Measurements from ENCODE around the gene NUB1.

NUB1 gene

DNA sequence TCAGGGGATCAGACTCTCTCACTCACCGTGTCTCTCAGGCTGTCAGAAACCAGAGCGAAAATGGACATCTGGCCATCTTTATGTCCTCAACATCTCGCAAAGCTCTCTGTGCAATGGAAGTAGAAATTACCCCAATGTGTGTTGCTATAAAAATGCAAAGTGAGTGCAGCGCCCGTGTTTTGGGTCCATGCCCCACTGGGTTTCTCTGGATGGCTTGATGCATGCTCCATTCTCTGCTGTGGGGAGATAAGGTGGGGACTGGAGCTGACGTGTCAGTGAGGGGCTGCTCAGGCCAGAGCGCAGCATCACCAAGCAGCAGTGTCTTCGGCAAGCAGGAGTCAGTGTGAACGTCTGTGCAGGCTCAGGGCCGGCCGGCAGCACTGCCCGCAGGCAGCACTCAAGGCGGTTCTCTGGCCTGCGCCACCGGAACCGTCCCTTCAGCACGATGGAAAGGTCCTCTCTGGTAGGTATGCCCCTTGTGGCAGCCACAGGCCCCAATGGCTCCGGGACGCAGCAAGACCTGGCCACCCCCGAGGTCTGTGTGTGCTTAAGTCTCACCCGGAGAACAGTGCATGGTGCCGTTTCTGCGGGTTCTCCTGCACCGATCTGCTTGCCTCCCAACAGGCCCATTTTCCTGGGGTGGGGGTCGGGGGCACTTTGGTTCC, 38.1 kb downstream of the NUB1 start:
- no peak for DNase-seq

DNA sequence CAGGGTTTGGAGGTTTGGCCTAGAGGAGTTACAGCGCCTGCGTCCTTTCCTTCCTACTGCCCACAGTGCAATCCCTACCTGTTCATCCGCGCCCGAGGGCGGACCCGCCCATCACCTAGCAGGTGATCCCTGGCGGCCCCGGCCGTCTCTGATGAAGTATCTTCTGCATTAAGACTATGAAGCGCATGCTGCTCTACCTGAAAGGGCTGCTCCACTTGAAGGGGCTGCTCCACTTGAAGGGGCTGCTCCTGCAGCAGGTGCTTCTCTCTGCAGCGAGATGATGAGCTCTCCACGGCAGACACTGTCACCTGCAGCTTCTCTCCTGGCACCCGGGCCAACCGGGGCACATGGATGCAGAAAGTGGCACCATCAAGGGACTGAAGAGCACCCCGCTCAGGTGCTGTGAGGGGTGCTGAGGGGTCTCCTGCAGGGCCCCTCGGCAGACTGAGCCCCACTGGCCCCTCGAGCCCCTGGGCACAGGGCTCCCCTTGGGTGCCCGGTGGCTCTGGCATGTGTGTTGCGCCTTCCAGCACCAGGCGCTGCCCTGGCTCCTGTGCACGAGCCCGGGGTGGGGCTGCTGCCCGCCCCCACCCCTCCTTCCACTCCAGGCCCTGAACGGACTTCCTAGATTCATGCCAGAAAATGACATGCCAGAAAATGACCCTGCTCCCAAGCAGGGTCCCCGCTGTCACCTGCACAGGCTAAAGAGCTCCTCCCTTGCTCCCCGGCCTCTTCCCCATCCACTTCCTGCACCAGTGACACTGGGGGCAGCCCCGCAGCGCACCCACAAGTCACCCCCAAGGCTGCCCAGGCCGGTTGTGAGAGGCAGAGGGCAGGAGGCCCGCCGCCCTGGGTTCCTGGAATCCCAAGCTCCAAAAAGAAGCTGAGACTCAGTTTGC, 38.8 kb downstream of the NUB1 start:
- DNase-seq, result no peak

DNA sequence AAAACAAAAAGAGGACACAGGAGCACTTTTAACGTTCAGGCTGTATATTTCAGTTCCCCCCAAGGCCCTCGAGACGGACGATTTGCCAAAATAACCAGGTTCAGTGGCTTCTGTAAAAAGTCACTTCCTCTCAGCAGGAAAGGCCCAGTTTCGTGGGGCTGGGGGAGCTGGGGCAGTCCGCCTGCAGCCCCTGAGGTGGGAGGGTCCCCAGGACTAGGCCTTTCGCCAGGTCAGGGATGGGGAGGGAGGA, 39.4 kb downstream of the NUB1 start:
- no peak for DNase-seq

DNA sequence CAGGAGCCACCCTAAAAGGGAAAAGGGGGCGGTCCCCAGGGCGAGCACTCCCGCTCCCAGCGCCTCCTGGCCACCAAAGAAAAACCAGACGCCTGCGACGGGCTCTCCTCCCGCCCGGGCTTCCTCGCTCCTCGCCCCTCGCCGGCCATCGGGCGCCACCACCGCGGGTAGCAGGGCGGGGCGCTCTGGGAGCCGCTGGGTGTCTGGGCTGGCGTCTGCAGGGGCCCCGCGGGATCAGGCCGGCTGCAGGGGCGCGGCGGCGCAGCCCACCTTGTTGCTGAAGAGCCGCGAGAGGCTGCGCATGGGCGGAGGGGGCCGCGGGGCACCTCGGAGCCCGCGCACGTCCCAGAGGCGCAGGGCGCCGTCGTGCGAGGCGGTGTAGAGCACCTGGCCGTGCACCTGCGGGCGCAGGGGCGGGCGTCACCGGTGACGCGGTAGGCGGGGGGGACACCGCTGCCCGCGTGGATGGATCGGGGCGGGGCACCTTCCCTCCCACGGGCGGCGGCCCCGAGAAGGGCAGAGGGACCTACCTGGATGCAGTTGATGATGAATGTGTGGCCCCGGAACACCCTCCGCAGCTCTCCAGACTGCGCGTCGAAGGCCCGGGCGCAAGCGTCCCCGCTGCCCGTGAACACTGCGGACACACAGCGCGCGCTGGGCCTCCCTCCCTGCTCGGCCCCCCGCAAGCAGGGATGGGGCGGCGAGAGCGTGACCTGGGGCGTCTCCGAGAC, 39.9 kb downstream of the NUB1 start:
- peak; percentile 55 for DNase-seq

DNA sequence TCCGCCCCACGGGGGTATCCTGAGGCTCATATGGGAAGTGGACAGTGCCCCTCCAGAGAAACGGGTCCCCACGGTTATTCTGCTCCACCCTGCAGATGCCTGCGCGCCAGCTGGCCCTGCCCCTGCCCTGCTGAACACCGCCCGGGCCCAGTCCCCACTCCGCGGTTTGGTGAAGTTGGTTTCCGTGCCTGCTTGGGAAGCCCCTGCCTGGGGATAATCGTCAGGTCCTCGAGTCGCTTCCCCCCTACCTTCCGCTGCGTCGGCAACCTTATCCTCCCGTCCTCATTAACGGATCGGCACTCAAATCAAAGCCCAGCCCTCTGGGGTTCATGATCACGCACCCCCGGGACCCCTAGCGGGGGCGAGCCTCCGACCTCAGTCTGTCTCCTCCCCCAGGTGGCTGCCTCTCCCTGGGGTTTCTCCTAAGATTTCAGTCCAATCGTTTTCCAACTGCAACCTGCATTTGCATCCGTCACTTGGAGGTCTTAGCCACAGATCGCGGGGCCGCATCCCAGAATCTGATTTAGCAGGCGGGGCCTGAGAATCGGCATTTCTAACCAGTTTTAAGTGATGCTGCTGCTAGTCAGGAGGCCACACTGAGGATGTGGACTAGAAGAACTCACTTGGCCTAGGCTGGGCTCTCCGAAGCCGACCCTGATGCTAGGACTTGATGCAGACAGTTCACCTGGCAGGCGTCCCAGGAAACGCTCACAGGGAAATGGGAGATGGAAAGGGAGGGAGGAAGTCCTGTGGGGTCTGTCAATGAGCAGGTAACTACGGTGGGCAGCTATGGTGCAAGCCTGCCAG, 40.7 kb downstream of the NUB1 start:
- peak; percentile 18 for DNase-seq

DNA sequence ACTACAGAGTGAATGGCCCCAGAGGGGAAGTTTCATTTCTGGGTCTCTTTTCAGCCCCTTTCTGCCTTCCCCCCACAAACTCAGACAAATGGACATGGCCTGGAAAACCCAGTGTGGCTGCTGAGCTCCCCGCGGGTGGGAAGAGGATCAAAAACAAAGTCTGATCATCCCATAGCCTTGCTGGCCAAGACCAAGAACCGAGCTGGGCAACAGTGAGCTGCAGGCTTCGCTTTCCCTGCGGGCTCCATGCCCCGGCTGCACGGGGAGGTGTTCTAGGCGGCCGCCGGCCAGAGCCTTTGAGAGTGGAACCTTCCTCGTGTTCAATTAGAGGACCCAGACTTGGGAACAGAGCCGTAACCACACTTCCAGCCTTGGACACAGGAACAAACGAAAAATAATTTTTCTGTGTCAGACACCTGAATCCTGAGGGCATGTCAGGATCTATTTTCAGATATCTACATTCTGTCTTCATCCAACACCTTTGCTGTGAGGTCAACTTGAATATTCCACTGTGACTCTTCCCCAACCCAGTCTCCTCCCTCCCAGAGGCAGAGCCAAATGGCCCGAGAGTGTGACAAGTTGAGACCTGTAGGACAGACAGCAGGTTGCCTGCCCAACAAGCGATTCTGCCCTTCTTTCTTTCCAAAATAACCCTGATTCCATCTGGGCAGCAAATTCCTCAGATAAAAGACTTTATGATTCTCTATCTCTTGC, 42.2 kb downstream of the NUB1 start:
- no peak for DNase-seq

DNA sequence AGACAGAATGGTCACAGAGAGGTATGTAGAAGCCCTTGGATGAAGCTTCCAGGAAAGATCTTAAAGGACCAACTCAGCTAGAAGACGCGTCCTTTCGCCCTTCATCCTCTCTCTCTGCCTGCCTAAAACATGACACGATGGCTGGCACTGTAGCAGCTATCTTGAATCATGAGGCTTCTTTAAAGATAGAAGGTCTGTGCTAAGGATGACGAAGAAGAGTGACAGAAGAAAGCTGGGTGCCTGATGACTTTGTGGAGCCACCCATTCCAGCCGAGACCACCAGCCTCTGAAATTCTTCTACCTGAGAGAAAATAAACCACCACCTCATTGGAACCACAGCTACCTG, 42.7 kb downstream of the NUB1 start:
- no peak for DNase-seq

DNA sequence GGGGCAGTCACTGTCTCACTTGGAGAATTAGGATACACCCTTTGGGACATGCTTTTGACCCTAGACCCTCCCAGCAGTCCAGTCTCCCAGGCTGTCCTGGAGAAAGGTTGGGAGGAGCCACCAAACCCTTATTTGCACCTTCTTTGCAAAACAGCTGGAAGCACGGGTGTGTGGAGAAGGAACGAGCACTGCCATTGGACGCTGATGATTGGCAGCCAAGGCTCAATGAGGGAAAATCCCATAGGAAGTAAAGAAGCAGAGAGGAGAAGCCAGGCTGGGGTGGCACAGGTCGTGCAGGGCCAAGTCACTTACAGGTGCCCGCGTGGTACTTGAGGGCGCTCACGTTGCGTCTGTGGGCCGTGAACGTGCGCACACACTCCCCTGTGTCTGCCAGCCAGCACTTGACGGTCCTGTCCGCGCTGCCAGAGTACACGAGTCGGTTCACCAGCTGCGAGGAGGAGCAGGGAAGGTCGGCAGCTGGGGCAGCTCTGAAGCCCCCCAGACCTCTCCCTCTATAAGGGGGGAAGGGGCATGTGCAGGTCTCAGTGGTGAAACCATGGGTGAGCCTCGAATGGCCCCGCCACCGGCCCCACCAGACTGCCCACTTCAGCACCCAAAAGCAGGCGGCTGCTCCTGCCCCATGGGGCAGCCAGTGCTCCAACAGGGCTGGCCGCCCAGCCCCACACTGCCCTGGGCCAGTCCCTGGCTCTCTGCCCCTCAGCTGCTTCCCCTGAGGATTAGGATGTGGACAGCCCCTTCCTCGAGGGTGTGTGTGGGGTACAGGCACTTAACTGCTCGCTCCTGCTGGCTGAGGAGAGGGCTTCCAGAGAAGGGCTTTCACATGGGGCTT, 43.4 kb downstream of the NUB1 start:
- DNase-seq, result no peak

DNA sequence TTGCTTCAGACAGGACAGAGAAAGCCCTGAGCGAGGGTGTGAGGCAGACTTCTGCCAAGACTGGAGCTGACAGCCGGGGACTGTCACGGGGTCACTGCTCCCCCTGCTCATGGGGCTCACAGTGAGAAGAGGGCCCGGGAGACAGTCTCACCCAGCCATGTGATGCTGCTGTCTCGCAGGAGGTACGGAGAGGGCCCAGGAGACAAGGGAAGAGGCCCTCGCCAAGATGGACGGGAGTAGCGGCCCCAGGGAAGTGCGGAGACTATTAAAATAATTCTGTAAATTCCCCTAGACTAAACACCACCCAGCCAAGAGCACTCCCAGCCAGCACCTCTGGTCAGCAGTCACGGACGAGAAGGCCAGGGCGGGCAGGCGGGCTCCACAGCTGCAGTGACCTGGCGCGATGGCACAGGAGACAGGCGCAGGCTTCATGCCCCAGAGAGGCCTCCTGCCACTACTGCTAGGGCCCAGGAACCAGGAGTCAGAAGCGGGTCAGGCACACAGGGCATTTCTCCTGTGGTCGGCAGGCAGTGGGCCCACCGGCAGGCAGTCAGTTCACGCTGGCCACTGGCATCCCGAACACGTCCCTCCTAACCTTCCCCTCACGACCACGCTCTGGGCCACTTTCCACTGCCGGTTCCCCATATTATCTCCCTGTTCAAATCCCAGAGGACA, 44.2 kb downstream of the NUB1 start:
- DNase-seq, result no peak

DNA sequence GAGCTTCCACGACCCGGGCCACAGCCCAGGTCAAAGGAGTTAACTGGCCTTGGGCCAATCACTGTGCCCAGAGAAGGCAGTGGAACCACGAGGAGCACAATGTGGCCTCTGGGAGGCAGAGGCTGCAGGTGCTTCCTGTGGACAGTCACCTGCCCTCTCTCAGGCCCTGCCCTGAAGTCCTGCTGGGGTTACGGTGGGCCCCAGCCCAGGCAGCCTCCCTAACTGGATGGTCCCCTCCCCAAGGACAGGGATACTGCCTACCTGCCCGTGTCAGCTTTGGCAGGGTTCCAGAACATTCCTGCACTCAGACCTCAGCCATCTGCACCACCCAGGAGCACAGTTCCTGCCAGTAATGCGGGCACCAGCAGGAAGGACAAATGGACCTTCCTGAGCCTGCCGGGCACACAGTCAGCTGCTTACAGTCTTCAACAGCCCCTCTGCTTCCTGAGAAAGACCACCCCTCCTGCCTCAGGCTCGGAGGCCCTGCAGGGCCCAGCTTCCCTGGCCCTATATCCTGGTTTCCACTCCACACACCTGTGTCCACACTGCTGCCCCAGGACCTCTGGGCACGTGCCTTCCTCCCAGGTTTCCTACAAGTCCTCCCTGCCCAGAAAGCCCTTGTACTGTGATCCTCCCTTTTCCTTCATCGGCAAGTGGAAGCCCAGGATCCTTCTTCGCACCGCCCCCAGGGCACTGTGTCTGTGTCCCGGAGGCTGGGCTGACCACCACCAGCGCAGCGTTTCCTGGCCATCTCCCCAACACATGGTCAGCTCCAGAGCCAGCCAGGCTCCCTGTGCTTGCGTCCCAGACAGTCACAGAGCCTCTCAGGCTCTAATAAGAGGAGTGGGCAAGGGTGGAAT, 44.9 kb downstream of the NUB1 start:
- no peak for DNase-seq

DNA sequence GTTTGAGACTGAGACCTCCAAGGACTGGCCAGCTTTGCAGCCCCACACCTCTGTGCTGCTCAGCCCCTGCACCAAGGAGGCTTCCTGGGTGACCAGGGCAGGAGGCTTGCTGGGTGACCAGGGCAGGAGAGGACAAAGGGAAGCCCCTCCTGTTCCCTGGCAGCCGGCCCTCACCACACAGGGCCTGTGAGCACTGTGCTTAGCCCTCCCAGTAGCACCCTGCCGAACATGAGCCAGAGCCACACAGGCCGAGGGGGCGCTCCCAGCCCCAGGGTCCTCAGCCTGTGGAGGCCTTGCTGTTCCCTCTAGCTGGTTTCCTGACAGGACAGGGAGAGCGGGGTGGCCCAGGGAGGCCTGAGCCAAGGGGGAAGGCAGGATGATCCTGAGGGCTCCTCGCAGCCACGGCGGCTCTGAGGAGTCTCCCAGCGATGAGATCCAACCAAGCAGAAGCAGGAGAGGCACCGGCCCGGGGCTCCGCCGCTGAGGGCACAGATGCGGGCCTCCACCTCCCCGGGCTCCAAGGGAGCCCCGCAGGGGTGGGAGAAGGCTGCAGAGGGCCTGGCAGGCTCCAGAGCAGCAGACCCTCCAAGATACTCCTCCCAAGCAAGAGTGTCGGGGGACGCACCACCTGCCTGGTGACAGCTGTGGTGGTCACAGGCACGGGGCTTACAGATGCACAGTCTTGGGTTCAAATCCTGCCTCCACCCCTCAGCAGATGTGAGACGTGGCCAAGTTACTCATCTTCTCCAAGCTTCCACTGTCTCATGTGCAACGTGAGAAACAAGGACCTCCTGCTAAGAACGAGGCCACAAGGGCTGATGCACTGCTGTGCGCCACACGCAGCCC, 45.8 kb downstream of the NUB1 start:
- no peak for DNase-seq

DNA sequence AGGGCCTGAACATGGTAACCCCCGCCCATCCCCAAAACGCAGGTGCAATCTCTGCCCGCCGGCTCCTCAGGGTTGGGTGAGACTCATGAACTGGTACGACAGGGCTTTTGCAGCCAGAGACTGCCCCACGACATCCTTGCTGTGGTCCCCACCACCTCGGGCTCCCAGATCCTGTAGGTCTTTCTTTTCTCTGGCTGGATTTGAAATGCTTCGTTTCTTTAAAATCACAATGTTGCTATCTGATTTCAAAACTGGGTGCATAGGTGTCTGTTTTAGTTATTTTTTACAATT, 46.3 kb downstream of the NUB1 start:
- no peak for DNase-seq

DNA sequence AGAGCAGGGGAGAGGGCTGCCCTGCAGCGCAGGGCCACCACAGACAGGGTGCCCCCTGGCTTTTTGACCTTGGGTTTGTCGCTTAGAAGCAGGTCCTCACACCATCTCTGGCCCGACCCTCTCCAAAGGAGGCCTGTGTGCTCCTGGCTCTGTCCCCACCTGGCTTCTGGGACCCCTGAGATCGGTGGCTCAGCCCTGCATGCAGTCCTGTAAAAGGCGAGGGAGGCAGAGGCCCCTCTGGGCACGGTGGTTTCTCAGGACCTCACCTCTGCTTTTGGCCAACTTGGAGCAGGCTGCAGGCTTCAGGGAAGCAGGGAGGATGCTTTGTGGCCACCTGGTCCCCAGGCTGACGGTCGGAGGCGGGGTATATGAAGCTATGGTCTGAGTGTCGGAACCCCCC, 46.8 kb downstream of the NUB1 start:
- no peak for DNase-seq

DNA sequence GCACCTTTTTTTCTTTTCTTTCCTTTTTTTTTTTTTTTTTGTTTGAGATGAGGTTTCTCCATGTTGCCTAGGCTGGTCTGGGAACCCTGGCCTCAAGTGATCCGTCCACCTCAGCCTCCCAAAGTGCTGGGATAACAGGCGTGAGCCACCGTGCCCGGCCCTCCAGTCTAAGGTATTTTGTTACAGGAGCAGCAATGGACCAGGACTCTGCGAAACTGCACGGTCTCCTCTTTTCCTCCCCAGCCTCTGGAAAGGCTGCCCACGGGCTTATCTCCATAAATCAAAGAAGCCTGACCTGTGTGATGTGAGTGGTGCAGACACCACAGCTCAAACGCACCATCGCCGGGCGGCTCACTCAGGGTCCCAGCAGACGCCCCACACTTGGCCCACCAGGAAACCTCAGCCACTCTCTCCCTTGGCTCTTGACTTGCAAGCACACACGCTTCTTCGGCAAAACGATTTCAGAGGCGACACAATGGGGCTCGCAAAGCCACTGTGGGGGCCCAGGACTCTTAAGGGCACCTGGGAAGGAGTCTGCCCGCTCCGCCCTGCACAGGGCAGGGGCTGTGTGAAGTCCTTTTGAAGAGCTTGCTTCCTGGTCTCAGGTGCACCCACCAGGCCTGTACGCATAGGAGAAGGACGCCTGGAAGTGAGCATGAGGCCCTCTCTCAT, 47.6 kb downstream of the NUB1 start:
- no peak for DNase-seq

DNA sequence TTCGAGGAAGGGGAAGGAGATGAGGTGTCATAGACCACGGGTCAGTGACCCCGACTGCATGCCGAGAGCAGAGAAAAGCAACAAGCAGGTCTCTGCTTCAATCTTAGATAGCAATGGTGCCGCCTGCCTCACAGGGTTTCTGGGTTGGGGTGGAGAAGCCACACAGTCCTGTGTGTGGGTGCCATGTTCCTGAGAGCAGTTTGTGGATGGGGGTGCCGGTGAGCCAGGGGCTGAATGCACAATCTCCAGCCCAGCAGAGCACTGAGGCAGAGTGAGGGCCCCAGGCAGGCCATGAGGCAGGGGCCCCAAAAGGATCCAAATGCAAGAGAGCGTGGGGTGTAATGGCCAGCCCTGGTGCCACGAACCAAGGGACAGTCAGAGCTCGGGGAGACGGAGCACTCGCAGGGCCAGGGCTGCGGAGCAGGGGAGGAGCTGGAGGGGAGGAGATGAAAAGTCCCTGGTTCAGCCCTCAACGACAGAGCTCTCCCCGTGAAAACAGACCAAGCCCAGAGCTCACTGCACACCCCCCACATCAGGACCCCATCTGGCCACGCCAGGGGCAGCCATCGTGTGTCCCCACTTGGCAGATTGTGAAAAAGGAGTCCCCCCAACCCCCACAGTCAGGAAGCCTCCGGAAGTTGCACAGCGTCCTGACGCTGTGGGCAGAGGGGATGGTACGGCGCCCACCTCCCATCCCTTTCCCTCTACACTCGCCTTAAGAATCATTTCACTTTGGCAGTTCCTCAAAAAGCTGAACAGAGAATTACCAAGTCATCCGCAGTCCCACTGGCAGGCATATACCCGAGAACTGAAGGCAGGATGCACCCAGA, 48.4 kb downstream of the NUB1 start:
- no peak for DNase-seq

DNA sequence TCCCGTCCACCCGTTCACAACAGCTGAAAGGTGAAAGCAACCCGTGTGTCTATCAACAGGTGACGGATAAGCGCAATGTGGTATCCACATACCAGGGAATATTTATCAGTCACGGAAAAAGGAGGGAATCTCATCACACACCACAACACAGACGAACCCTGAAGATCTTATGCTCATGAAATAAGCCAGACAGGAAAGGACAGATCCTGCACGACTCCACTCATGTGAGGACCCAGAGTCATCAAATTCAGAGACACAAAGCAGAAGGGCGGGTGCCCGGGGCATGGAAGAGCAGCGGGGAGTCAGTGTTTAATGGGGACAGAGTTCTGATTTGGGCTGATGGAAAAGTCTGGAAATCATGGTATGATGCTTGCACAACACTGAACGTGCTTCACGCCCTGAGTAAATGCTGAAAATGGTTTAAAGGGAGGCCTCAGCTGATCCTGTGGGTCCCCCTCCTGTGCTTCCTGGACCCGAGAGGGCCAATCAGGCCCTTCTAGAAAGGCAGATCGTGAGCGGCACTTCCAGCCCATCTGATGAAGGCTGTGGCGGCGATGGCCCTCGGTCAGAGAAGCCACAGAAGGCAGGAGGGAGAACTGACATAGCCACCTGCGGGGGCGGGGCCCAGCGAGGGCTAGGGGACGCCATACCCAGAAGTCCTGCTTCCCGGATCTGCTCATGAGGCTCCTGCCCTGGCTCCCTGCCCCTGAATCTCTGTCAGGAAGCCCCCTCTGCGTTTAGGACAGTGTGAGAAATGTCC, 49.2 kb downstream of the NUB1 start:
- no peak for DNase-seq

DNA sequence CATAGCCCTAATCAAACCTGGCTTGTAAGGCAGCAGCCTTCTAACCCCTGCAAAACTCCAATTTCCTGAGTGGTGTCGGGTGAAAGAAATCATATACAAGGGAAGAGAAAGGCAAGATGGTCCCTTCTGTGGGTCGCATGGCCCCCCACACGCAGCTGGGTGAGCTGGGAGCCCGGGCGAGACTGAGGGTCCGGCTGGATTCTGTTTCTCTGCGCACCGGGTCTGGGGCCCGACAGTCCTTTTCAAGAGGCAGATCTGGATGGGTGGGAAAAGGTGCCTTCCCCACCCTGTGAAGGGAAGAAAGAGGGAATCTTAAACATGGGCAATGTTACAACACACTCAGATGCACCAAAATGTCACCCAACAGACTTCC, 49.7 kb downstream of the NUB1 start:
- no peak for DNase-seq
